K562 (cell line): ENCODE data around the gene ACBD6. TPM values are rescaled to one million over a fixed set of nuclear protein-coding genes. Genes with fewer than 3 reads are reported as not detected.

Experiments used
- CHD7 ChIP-seq: fragments of 200-600 bp; sonication (generic); IDR thresholded peaks from one replicate; pipeline ENCODE4 v1.6.1; 2012; ENCODE audit warnings: mild to moderate bottlenecking, low read depth, low read length, inconsistent platforms
- ESRRA ChIP-seq: fragments of 450-650 bp; IDR thresholded peaks from 2 replicates; pipeline ENCODE4 v1.6.1; 2014; ENCODE audit warnings: low read depth, mild to moderate bottlenecking, moderate library complexity, borderline replicate concordance
- FOXM1 ChIP-seq, 2 experiments: fragments of 450-650 bp in 1 of 2; sonication (generic) in 1 of 2; formaldehyde crosslinking in 1 of 2; IDR thresholded peaks; 2 replicates each; pipeline versions ENCODE4 v1.6.1 to v1.9.0; 2017 to 2022; ENCODE audit warnings: low read depth in 2 of 2, mild to moderate bottlenecking in 2 of 2, missing genetic modification reagents in 1 of 2, moderate library complexity in 1 of 2
- POLR2AphosphoS2 ChIP-seq: IDR thresholded peaks from 2 replicates; pipeline ENCODE4 v1.6.1; 2012; ENCODE audit warnings: low read length, improper control_type of control experiment
- RAD21 ChIP-seq, 2 experiments: fragments of 250-450 bp in 1 of 2; fragments of 450-650 bp in 1 of 2; sonication (Bioruptor Pico) in 1 of 2; formaldehyde crosslinking in 1 of 2; IDR thresholded peaks in 1 of 2; conservative IDR thresholded peaks in 1 of 2; 2 replicates each; pipeline versions ENCODE4 v1.4.0 to v1.8.0; 2020 to 2022; ENCODE audit warnings: mild to moderate bottlenecking in 2 of 2, moderate library complexity in 1 of 2
- SPI1 ChIP-seq: IDR thresholded peaks from 2 replicates; pipeline ENCODE4 v1.6.1; 2011; ENCODE audit warnings: low read depth, low read length, control low read depth, borderline replicate concordance
- U2AF2 ChIP-seq: fragments of 200-400 bp; formaldehyde crosslinking; optimal IDR thresholded peaks from 2 replicates; pipeline ENCODE3; 2017; ENCODE audit warnings: low read depth, mild to moderate bottlenecking, low read length
- ZFP36 ChIP-seq: fragments of 150-350 bp; IDR thresholded peaks from 2 replicates; pipeline ENCODE4 v1.6.1; 2018; ENCODE audit warnings: low read length, low read depth; ENCODE audit not compliant: partially characterized antibody
- polyA plus RNA-seq, 8 experiments: library from polyadenylated mRNA; depleted of rRNA in 4 of 8; stranded (reverse) in 5 of 8; unstranded in 3 of 8; fragments of >200 nt; fragmentation: Nextera tagmentation in 2 of 8; fragmentation: Illumina TruSeq in 1 of 8; extraction: Ambion mirVana in 2 of 8; extraction: Trizol in 1 of 8; gene quantifications; 2 replicates each; pipeline versions ENCODE4 v1.2.1 to v1.2.3, GENCODE V29; 2011 to 2014; ENCODE audit warnings: inconsistent platforms in 1 of 8, missing spikeins in 1 of 8
- total RNA-seq, 7 experiments: library from RNA; depleted of rRNA in 6 of 7; stranded (reverse); fragments of >200 nt in 6 of 7; fragmentation: Illumina TruSeq in 2 of 7; extraction: Trizol in 2 of 7; gene quantifications; 2 replicates each; pipeline versions ENCODE4 v1.2.1 to v1.2.3, GENCODE V29; 2011 to 2021; ENCODE audit warnings: low replicate concordance in 1 of 7
- TF ChIP-seq, protein P1 (sequence below): sonication (generic); formaldehyde crosslinking; IDR thresholded peaks from 2 replicates; pipeline ENCODE4 v1.8.0; 2022; ENCODE audit warnings: mild to moderate bottlenecking, missing genetic modification reagents, borderline replicate concordance

ACBD6 gene
- total and polyA plus RNA-seq, 9 of the 15 experiments (the other 6 are each of a cell fraction or from before 2014, with no cell fraction given) = 16.9 to 107 (median 77.7) TPM

DNA sequence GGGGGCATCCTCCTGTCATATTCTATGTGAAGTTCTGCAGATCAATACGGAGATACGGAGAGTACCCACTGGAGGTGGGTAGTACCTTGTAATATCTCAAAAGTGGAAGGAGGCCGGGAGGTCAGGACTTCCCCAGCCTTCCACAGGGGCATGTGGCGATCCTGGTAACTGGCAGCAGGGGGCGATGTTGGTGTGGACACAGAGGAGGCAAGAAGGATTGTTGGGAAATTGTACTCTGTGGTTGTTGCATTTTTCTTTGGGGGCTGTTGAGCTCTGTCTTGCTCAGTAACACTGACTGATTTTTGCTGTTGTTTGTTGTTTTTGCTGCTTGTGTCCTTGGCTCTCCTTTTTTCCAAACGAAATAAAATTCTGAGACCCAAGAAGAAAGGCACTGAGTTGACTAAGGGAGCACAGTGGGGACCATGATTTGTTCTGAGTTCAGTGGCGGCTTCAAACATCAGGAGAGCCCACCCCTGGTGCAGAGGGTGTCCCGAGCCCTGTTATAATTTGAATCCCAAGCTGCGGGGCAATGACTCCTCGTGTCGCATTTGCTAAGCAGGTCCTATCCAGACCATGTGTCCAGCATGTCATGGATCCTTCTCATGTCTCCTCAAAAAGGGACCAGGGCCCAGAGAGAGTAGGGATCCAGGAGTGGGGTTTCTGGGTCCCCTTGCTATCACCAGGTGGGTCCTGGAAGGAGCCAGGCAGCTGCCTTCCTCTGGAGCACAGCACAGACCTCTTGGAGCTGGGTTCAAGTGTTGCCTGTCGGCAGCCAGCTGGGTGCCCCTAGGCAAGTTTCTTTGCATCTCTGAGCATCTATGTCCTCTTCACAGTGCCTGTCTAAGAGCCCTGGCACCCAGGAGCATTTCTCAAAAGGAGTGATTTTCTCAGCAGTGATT lies 249.5 kb downstream of the ACBD6 start (continued):
- TF ChIP-seq CHD7 (no peak), FOXM1 (IDR thresholded peaks at IDR 0.05; ENCODE audit: low read depth) (no peak), FOXM1 (CRISPR knock-in tag; IDR thresholded peaks at IDR 0.05; ENCODE audit: low read depth) (no peak), SPI1 (peak; percentile 69), ZFP36 (no peak), RAD21 (CRISPR knock-in tag; conservative IDR thresholded peaks at IDR 0.05 in 1 of 2, IDR thresholded peaks at IDR 0.05 in 1 of 2) (peak; percentile 87 to 97), ESRRA (0 out of 2 replicates have a peak, but pooled peaks have one; percentile 27), U2AF2 (no peak), POLR2AphosphoS2 (no peak)
- TF ChIP-seq, protein P1, sequence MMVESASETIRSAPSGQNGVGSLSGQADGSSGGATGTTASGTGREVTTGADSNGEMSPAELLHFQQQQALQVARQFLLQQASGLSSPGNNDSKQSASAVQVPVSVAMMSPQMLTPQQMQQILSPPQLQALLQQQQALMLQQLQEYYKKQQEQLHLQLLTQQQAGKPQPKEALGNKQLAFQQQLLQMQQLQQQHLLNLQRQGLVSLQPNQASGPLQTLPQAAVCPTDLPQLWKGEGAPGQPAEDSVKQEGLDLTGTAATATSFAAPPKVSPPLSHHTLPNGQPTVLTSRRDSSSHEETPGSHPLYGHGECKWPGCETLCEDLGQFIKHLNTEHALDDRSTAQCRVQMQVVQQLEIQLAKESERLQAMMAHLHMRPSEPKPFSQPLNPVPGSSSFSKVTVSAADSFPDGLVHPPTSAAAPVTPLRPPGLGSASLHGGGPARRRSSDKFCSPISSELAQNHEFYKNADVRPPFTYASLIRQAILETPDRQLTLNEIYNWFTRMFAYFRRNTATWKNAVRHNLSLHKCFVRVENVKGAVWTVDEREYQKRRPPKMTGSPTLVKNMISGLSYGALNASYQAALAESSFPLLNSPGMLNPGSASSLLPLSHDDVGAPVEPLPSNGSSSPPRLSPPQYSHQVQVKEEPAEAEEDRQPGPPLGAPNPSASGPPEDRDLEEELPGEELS (CRISPR knock-in tag) = no peak
